Measurements from ENCODE around the gene FLCN. TPM values are rescaled to one million over a fixed set of nuclear protein-coding genes. Genes with fewer than 3 reads are reported as not detected.
"Not testable (repeated sequence)": the region's sequence is repeated elsewhere in the genome, so short reads cannot be mapped to it uniquely, and the experiment has no call there.

FLCN gene
- total RNA-seq, 1 experiment from 2014 or later: 43.4 TPM

DNA sequence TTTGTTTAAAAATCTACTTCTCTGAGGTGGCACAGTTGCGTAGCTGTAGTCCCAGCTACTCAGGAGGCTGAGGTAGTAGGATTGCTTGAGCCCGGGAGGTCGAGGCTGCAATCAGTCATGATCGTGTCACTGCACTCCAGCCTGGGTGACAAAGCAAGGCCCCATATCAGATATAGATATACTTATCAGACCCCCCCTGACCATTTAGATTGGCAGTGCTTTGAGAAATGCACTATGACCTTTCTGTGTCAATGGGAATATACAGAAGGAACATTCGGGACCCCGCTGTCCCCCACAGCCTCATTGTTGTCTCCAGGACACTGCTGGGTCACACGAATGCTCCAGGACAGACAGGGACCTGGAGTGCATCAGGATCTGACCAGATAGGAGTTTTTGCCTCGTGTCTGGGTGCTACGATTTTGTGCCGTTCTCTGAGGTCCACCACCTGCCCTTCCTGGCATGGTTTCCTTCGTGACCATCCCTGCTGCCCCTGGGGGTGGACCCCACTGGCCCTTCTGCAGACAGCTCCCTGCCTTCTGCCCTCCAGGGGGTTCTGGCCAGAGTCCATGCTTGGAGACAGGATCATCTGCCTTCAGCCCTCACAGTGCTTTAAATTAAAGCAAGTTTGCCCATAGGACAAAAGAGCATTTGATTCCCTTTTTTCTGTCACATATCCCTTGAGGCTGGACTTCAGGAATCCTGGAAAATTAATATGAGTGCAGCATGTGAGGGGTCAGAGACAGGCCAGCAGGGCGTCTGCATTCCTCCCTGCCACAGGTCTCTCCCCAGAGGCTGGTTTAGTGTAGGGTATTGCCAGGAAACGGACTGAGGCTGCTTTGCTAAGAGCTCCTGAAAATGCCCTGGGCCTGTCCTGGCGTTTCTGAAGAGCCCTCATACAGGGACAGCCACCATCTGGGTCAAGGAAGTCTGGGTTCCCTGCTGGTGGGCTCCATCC is 50.1 kb downstream of the FLCN start:
- DNase-seq (ENCODE audit: low read depth): peak; percentile 42

- DNase-seq (ENCODE audit: low read depth): no peak
Measured at GRCh38 chr17:17186051-17186450, 50.9 kb downstream of the FLCN start.

- DNase-seq (ENCODE audit: low read depth): not testable (repeated sequence)
Measured at GRCh38 chr17:17184985-17185757, 51.8 kb downstream of the FLCN start.

DNA sequence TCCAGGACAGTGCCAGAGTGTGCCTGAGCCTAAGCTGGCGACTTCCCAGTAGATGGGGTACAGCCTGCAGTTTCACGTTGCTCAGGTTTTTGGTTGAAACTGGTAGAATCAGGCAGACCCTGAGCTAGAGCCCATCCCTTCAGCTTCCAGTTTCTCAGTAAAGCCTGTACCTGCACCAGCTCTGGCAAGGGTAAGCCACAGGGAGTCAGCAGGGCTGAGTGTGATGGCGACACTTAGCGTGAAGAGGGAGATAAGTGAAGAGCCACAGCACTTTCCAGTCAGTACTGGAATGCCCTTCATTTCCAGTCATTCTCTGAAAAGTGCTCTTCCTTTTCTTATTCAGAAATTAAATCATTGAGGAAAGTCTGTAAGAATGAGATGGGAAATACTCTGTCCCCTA is 53.2 kb downstream of the FLCN start:
- no peak for DNase-seq (ENCODE audit: low read depth)

GRCh38 chr17:17182598-17183136 is 54.3 kb downstream of the FLCN start:
- DNase-seq (ENCODE audit: low read depth): no peak

DNA sequence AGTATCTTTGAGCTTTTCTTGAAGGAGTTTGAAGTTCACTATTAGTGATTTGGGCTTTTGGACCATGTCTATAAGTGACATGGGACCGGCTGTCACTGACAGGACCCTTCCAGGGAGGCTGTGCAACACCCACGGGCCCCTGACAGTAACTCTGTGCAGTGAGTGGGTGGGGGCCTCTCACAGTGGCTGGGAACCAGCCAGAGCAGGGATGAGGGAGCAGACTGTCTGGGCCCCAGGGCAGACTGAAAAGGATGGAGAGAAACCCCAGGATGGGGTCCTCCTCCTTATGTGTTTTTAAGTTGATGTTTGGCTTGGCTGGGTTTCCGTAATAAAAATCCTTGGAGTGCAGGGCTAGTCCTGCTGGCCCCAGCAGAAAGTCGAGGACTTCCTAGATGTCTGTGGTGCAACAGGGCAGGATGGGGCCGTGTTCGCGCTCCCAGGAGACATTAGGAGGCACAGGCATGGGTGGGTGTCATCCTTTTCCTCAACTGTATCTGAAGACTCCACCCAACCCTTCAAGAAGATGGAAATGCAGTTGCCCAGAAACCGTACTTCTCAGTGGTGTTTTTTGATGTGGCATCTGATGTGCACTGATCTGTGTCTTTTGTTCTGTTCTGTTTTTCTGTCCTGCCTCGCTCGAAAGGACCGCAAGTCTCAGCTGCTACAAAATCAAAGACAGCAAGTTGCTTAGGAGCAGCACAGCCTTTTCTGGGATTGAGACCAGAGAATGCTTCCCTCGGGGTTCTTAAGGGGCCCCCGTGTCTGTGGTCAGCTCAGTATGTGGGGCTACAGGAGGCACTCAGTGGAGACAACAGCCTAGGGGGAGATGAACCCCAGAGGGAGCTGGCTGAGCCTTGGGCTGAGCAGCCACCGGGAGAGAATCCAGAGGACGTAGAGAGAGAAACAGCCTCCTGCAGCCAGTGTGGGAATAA is 55.0 kb downstream of the FLCN start:
- no peak for DNase-seq (ENCODE audit: low read depth)

- no peak for DNase-seq (ENCODE audit: low read depth)
Measured at GRCh38 chr17:17180741-17181525, 56.0 kb downstream of the FLCN start.

DNA sequence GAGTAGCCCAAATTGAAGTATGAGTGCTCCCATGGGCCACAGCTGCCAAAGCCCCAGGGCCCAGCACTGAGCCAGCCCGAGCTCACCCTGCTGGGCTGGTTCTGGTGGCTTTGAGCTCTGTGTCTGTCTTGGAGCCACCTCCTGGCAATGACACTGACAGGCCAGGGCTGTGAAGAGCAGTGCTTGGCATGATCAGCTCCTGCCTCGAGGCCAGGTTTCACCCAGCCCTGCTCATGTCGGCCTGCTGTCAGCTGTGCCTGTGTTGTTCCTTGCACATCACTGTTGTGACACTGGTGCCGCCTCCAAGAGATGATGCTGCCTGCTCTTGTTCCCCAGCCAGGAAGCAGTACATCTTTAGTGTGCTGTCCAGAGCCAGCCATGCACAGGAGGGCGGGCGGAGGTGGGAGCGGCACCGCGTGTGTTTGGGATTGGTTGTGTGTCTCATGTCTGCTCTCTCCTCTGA is 56.8 kb downstream of the FLCN start:
- DNase-seq (ENCODE audit: low read depth): no peak

- DNase-seq (ENCODE audit: low read depth): no peak
Measured at GRCh38 chr17:17179371-17179827, 57.6 kb downstream of the FLCN start.

- no peak for DNase-seq (ENCODE audit: low read depth)
Measured at GRCh38 chr17:17177176-17177575, 59.8 kb downstream of the FLCN start.

DNA sequence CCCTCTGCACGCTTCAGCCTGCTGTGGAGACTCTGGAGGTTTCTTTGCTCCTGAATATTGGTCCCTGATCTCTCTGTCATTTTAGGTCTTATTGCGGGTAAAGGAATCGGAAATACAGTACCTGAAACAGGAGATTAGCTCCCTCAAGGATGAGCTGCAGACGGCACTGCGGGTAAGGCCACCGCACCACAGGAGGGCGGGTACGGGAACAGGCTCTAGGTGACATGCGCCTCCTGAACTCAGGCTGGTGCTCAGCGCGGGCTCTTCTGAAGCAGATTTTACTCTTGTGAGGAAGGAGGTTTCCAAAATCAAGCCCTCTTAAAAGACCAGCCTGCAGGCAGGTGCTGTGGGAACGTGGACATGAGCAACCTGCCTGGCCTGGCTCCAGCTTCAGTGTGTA is 60.6 kb downstream of the FLCN start:
- no peak for DNase-seq (ENCODE audit: low read depth)

DNA sequence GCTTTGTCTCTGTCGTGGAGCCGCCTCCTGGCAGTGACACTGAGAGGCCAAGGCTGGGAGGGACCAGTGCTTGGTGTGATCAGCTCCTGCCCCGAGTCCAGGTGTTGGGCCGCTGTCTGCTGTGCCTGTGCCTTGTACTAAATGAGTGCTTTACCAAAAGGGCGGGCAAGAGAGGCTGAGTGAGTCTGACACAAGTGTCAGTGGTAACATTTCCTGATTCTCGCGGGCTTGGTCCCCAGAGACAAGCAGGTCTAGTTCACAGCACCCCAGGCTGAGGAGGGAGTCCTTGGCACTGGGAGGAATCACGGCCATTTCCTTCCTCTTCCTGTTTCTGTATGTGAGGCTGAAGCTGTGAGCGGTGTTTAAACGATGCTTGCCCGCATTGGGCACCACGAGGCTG is 61.1 kb downstream of the FLCN start:
- DNase-seq (ENCODE audit: low read depth): no peak

DNA sequence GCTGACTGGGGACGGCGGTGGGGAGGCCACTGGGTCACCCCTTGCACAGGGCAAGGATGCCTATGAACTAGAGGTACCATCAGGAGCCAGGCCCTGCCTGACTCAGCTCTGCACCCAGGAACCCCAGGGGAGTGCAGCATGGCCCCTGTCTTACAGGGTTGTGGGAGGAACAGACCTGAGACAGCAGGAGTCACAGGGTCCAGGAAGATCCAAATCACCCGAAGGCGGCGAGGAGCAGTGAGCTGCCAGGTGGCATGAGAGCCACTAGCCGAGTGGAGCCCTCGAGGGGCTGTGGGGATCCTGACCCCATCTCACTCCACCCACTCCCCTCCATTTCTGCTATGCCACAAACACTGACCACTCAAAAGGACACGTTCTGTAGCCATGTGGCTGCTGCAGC is 61.6 kb downstream of the FLCN start:
- no peak for DNase-seq (ENCODE audit: low read depth)

- DNase-seq (ENCODE audit: low read depth): no peak
Measured at GRCh38 chr17:17173921-17174320, 63.0 kb downstream of the FLCN start.

DNA sequence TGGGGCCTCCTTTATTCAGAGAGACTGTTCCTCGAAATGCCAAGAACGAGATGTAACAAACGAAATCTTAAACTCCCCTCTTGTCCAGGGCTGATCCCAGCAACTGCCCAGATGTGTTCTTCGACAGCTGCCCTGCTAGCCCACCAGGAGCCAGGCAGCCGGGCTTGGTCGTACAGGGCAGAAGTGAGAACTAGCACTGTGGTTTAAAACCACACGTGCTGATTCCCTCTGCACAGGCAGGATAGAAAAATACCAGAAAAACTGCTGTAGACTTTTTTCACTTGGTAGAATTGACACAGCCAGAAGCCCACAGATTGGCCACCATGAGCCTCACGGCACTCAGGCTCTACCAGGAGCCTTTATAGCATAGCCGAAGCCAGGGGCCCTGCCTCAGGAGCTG is 64.0 kb downstream of the FLCN start:
- DNase-seq (ENCODE audit: low read depth): no peak

DNA sequence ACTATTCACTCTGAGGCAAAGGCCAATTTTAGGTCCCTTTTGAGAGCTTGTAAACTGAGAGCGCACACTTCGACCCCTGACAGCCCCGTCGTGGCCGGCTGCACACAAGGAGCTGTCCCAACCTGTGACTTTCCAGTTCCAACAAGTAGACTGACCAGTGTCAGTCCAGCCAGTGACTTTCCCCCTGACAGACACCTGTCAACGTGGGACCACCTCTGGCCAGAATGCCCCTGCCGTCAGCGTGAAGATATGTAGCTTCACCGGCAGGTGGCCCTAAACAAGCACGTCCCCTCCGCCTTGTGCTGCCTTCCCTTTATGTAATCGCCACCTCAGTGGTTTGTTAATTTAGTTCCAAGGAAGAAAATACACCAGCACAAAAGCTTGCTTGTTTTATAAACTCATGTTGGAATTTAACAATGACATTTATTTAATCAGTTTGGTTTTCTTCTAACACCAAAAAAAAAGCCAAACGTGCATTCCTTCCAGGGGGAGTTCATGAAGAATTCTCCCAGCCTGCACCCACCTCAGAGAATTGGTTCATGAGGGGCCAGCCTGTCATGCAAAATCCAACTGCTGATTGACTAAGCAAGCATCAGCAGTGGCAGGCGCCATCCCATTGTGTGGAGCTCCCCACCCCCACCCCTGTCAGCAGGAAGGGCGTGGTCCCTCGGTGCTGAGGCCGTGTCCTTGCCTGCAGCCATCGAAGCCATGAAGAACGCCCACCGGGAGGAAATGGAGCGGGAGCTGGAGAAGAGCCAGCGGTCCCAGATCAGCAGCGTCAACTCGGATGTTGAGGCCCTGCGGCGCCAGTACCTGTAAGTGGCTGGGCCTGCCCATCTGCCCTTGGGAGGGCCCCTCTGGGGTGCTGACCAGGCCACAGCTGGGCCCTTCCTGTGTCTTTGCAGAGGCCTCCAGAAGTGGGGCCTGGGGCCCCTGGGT is 64.7 kb downstream of the FLCN start:
- no peak for DNase-seq (ENCODE audit: low read depth)

GRCh38 chr17:17171186-17171585 is 65.8 kb downstream of the FLCN start:
- no peak for DNase-seq (ENCODE audit: low read depth)

DNA sequence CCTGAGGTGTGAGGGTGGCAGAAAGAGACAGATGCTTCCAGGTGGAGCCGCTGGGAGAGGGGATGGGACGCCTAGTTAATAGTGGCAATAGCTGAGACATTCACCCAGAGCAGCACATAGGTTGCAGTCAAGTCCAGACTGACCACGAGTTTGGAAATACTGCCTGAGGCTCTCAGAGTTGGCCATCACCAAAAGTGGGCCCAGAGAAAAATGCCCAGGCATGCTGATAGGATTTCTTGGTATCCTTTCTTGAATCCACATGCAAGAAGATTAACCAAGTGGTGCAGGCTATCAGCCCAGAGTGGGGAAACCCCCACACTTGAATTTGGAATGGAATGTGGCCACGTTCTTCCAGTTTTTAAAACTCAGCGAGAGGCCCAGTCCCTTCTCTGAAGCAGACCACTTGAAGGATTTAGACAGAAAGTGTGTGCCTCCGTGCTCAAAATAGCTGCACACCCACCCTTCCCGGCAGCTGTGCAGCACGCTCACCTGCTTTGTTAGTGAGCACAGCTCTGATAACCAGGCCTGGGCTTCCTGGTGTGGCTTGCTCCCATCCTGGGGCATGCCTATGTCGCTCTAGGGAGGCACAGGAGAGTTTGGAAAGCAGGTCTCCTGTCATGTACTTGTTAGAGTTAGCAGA is 66.5 kb downstream of the FLCN start:
- DNase-seq (ENCODE audit: low read depth): no peak

- DNase-seq (ENCODE audit: low read depth): no peak
Measured at GRCh38 chr17:17169396-17169795, 67.6 kb downstream of the FLCN start.

Data from LHCN-M2 (cell line).